HepG2 (cell line): ENCODE results near the gene ACBD3. TPM values are rescaled to one million over a fixed set of nuclear protein-coding genes. Genes with fewer than 3 reads are reported as not detected.

ENCODE experiments used
- ATAC-seq: fragments of 200-7000 bp; cut with Tn5 transposase; 3 replicates; pipeline ENCODE4 v1.9.1; 2020; ENCODE audit warnings: mild to moderate bottlenecking, moderate library complexity
- BruUV-seq: library from RNA; stranded (reverse); fragments of 400-500 nt; replicated peaks from 2 replicates; lab custom pipeline; 2021; lab: Mats Ljungman, UMichigan
- CTCF ChIA-PET: fragments of 300-600 bp; formaldehyde crosslinking; extraction: SDS; loops from one replicate; lab custom pipeline; 2021; ENCODE audit warnings: low total read pairs, inconsistent platforms, low intra/inter-chr PET ratio; lab: Yijun Ruan, JAX
- POLR2A ChIA-PET: fragments of 350-600 bp; sonication (Branson Sonifier 250); formaldehyde crosslinking; loops from one replicate; lab custom pipeline; 2020; ENCODE audit warnings: antibody characterized with exemption, inconsistent platforms; lab: Yijun Ruan, JAX
- DNase-seq: peaks from one replicate; pipeline ENCODE4 v3.0.0-alpha.2; 2015; ENCODE audit warnings: low spot score
- FAIRE-seq: peaks from 3 replicates; lab custom pipeline; 2011; peaks lifted over from hg19 to GRCh38; lab: Jason Lieb, UNC
- H2AFZ ChIP-seq: one replicate; pipeline ENCODE4 v1.6.1; 2011; ENCODE audit warnings: low read length, inconsistent platforms
- H3K27ac ChIP-seq: fragments of 300-600 bp; 3 replicates; pipeline ENCODE4 v1.8.0; 2011; ENCODE audit warnings: mixed run types, mild to moderate bottlenecking, mixed read lengths, low read length, inconsistent platforms; ENCODE audit not compliant: insufficient read depth; ENCODE audit errors: extremely low read length
- H3K27me3 ChIP-seq, 2 experiments: fragments of 200-600 bp in 1 of 2; 2 replicates in 1 of 2; 3 replicates in 1 of 2; pipeline versions ENCODE4 v1.6.0 to v1.8.0; 2011; ENCODE audit warnings: low read length in 2 of 2, mild to moderate bottlenecking in 2 of 2, moderate library complexity in 2 of 2, inconsistent platforms in 1 of 2; ENCODE audit not compliant: insufficient read depth in 2 of 2, control insufficient read depth in 1 of 2
- H3K36me3 ChIP-seq, 2 experiments: fragments of 200-600 bp in 1 of 2; replicated peaks in 1 of 2; 2 replicates in 1 of 2; 3 replicates in 1 of 2; pipeline versions ENCODE4 v1.5.1 to v1.8.0; 2011; ENCODE audit warnings: low read length in 2 of 2, inconsistent platforms in 1 of 2; ENCODE audit not compliant: insufficient read depth in 2 of 2, control insufficient read depth in 1 of 2
- H3K4me1 ChIP-seq: 2 replicates; pipeline ENCODE4 v1.5.1; 2012; ENCODE audit warnings: low read length, inconsistent platforms; ENCODE audit not compliant: insufficient read depth
- H3K4me2 ChIP-seq: 2 replicates; pipeline ENCODE4 v1.6.0; 2011; ENCODE audit warnings: low read depth, low read length, inconsistent platforms
- H3K4me3 ChIP-seq, 3 experiments: fragments of 200-600 bp in 1 of 3; sonication (generic), shearing (Covaris generic) in 1 of 3; replicated peaks in 1 of 3; 2 replicates each; pipeline ENCODE4 v1.5.1; 2011 to 2016; ENCODE audit warnings: low read length in 3 of 3, inconsistent platforms in 2 of 3, low read depth in 2 of 3, mild to moderate bottlenecking in 2 of 3, control low read depth in 1 of 3, mixed read lengths in 1 of 3; ENCODE audit not compliant: insufficient read depth in 1 of 3
- H3K79me2 ChIP-seq: one replicate; pipeline ENCODE4 v1.6.1; 2011; ENCODE audit warnings: low read length, inconsistent platforms; ENCODE audit not compliant: insufficient read depth
- H3K9ac ChIP-seq: 2 replicates; pipeline ENCODE4 v1.6.0; 2011; ENCODE audit warnings: mild to moderate bottlenecking, low read depth, low read length, inconsistent platforms; ENCODE audit not compliant: insufficient read depth
- H3K9me3 ChIP-seq: 2 replicates; pipeline ENCODE4 v1.5.1; 2012; ENCODE audit warnings: mild to moderate bottlenecking, low read length
- H4K20me1 ChIP-seq: 2 replicates; pipeline ENCODE4 v1.6.0; 2011; ENCODE audit warnings: inconsistent platforms, mild to moderate bottlenecking, low read length, moderate library complexity; ENCODE audit not compliant: insufficient read depth
- HES4 ChIP-seq: sonication (generic); formaldehyde crosslinking; IDR thresholded peaks from 2 replicates; pipeline ENCODE4 v1.9.0; 2021; ENCODE audit warnings: mild to moderate bottlenecking, missing genetic modification reagents, borderline replicate concordance
- MATR3 ChIP-seq: sonication (generic); formaldehyde crosslinking; IDR thresholded peaks from 2 replicates; pipeline ENCODE4 v1.4.0; 2020; ENCODE audit warnings: missing genetic modification reagents
- SKIL ChIP-seq: sonication (generic); formaldehyde crosslinking; IDR thresholded peaks from 2 replicates; pipeline ENCODE4 v1.8.0; 2022; ENCODE audit warnings: missing genetic modification reagents, mild to moderate bottlenecking, moderate library complexity, borderline replicate concordance
- SOX6 ChIP-seq, 2 experiments: fragments of 450-650 bp in 1 of 2; sonication (generic) in 1 of 2; formaldehyde crosslinking in 1 of 2; IDR thresholded peaks; 2 replicates each; pipeline versions ENCODE4 v1.4.0 to v1.6.1; 2017 to 2020; ENCODE audit warnings: antibody characterized with exemption in 1 of 2, mild to moderate bottlenecking in 1 of 2, missing genetic modification reagents in 1 of 2
- THYN1 ChIP-seq: sonication (generic); formaldehyde crosslinking; IDR thresholded peaks from 2 replicates; pipeline ENCODE4 v1.8.1; 2023; ENCODE audit warnings: low read depth, mild to moderate bottlenecking, moderate library complexity, missing genetic modification reagents, borderline replicate concordance
- ZMYM4 ChIP-seq: sonication (generic); formaldehyde crosslinking; IDR thresholded peaks from 2 replicates; pipeline ENCODE4 v1.8.1; 2023; ENCODE audit warnings: mild to moderate bottlenecking, missing genetic modification reagents
- ZNF263 ChIP-seq: sonication (generic); formaldehyde crosslinking; IDR thresholded peaks from 2 replicates; pipeline ENCODE4 v1.4.0; 2020; ENCODE audit warnings: missing genetic modification reagents
- ZNF569 ChIP-seq: sonication (generic); formaldehyde crosslinking; IDR thresholded peaks from 2 replicates; pipeline ENCODE4 v1.5.0; 2020; ENCODE audit warnings: mild to moderate bottlenecking, missing genetic modification reagents, moderate library complexity, borderline replicate concordance
- ZNF780A ChIP-seq: sonication (generic); formaldehyde crosslinking; IDR thresholded peaks from 2 replicates; pipeline ENCODE4 v1.8.0; 2022; ENCODE audit warnings: mild to moderate bottlenecking, missing genetic modification reagents, moderate library complexity
- WGBS: methylation state at CpG from one replicate; pipeline ENCODE4 v1.1.6; 2017; ENCODE audit warnings: low lambda C conversion rate; 5-methylcytosine and 5-hydroxymethylcytosine counted together
- in situ Hi-C: cut with HindIII; loops from 2 replicates; pipeline ENCODE4 v1.10.0; 2017; ENCODE audit warnings: low pct_unique_long_range_greater_than_20kb; ENCODE audit not compliant: extremely low pct_ligation_motif_present
- intact Hi-C: fragments of 100-400 bp; cut with micrococcal nuclease; formaldehyde crosslinking; loops from one replicate; pipeline ENCODE4 v1.10.0; 2022; ENCODE audit not compliant: unreplicated experiment
- polyA plus RNA-seq, 8 experiments: library from polyadenylated mRNA; depleted of rRNA in 3 of 8; stranded (reverse) in 7 of 8; unstranded in 1 of 8; fragments of >200 nt; fragmentation: Illumina TruSeq in 4 of 8; extraction: Trizol in 4 of 8; gene quantifications; 2 replicates each; pipeline versions ENCODE4 v1.2.1 to v1.2.3, GENCODE V29; 2011 to 2016; ENCODE audit warnings: low read depth in 4 of 8, missing spikeins in 1 of 8, mixed read lengths in 1 of 8; ENCODE audit not compliant: insufficient read depth in 1 of 8
- total RNA-seq, 5 experiments: library from RNA; depleted of rRNA; stranded (reverse); fragments of >200 nt; fragmentation: Illumina TruSeq; extraction: Trizol; gene quantifications; 2 replicates each; pipeline ENCODE4 v1.2.3, GENCODE V29; 2016; ENCODE audit warnings: low read depth in 1 of 5

The ACBD3 gene
- total and polyA plus RNA-seq, 2 of the 13 experiments (the other 11 are each of a cell fraction or from before 2014, with no cell fraction given): 24.3 to 39.3 TPM

- Histone ChIP-seq H3K27ac (no peak overlapping the region), H3K79me2 (peaks cover 2% of the 10 kb centered on the region), H3K4me3 (no peak overlapping the region), H3K36me3 (peaks cover 22 to 69% of the 10 kb centered on the region in 2 experiments), H2AFZ (no peak overlapping the region), H3K9me3 (no peaks in the 10 kb centered on the region), H3K4me1 (no peaks in the 10 kb centered on the region), H4K20me1 (no peaks in the 10 kb centered on the region), H3K9ac (no peak overlapping the region), H3K27me3 (no peaks in the 10 kb centered on the region), H3K4me2 (no peak overlapping the region)
- FAIRE-seq (no peak), DNase-seq (no peak), ATAC-seq (no peak)
- over 99% methylated on average over 7 of the region's 7 CpGs for WGBS
- POLR2A ChIA-PET: no interaction called here
- CTCF ChIA-PET: no interaction called here
- in situ Hi-C loops (no loop called here), intact Hi-C loops (no loop called here)
- BruUV-seq: no TSS peak
- TF ChIP-seq ZNF569 (CRISPR knock-in tag): no peak
- no peak for TF ChIP-seq ZNF780A (CRISPR knock-in tag)
- no peak for TF ChIP-seq THYN1 (CRISPR knock-in tag)
- TF ChIP-seq SOX6 (IDR thresholded peaks at IDR 0.05): no peak
- TF ChIP-seq SOX6 (CRISPR knock-in tag; IDR thresholded peaks at IDR 0.05): no peak
- no peak for TF ChIP-seq HES4 (CRISPR knock-in tag)
- no peak for TF ChIP-seq MATR3
- no peak for TF ChIP-seq ZNF263 (CRISPR knock-in tag)
- TF ChIP-seq ZMYM4 (CRISPR knock-in tag): no peak
- TF ChIP-seq SKIL (CRISPR knock-in tag): no peak
Measured at GRCh38 chr1:226158983-226159382, 27.6 kb downstream of the ACBD3 start.
